ENCODE measurements around the gene SLC9B2. TPM values are rescaled to one million over a fixed set of nuclear protein-coding genes. Genes with fewer than 3 reads are reported as not detected.

The SLC9B2 gene
- total RNA-seq, 2 donors from 2014 or later, result 3.9 to 8.7 TPM

DNA sequence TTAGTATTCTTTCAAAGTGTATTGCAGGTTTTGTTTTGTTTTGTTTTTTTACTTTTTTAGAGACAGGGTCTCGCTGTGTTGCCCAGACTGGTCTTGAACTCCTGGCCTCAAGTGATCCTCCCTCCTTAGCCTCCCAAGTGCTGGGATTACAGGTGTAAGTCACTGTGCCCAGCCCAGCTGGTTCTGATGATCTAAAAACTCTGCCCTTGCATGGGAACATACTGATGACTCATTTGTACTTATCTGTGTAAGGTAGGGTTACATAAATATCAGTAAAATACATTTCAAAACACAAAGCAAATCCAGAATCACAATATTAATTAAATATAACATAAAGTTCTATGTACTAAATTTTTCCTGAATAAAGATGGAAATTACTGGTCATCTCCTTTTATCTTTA, 49.7 kb downstream of the SLC9B2 start:
- Histone ChIP-seq H3K27me3 (replicated peaks; ENCODE audit: insufficient read depth) (no peaks in the 10 kb centered on the region), H3K4me1 (replicated peaks) (no peaks in the 10 kb centered on the region), H3K9me3 (no peaks in the 10 kb centered on the region), H3K27ac (no peak overlapping the region), H3K4me3 (no peak overlapping the region), H3K36me3 (no peaks in the 10 kb centered on the region)
- no peak for DNase-seq (ENCODE audit: low spot score)
- TF ChIP-seq POLR2A (IDR thresholded peaks at IDR 0.05) (no peak), POLR2AphosphoS5 (IDR thresholded peaks at IDR 0.05) (no peak)
- TF ChIP-seq, protein P1, sequence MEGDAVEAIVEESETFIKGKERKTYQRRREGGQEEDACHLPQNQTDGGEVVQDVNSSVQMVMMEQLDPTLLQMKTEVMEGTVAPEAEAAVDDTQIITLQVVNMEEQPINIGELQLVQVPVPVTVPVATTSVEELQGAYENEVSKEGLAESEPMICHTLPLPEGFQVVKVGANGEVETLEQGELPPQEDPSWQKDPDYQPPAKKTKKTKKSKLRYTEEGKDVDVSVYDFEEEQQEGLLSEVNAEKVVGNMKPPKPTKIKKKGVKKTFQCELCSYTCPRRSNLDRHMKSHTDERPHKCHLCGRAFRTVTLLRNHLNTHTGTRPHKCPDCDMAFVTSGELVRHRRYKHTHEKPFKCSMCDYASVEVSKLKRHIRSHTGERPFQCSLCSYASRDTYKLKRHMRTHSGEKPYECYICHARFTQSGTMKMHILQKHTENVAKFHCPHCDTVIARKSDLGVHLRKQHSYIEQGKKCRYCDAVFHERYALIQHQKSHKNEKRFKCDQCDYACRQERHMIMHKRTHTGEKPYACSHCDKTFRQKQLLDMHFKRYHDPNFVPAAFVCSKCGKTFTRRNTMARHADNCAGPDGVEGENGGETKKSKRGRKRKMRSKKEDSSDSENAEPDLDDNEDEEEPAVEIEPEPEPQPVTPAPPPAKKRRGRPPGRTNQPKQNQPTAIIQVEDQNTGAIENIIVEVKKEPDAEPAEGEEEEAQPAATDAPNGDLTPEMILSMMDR (IDR thresholded peaks at IDR 0.05), result no peak
- intact Hi-C loops (cut with DNase I), result no loop called here
- WGBS, result 95% methylated on average over 1 of the region's 1 CpG

GRCh38 chr4:103024996-103025395, 51.6 kb downstream of the SLC9B2 start:
- Histone ChIP-seq H3K4me1 (replicated peaks) (no peaks in the 10 kb centered on the region), H3K36me3 (no peaks in the 10 kb centered on the region), H3K4me3 (no peak overlapping the region), H3K27me3 (replicated peaks; ENCODE audit: insufficient read depth) (no peaks in the 10 kb centered on the region), H3K27ac (no peak overlapping the region), H3K9me3 (no peaks in the 10 kb centered on the region)
- no peak for DNase-seq (ENCODE audit: low spot score)
- intact Hi-C loops (cut with DNase I), result no loop called here
- 97% methylated on average over 3 of the region's 3 CpGs for WGBS
- no peak for TF ChIP-seq POLR2A (IDR thresholded peaks at IDR 0.05)
- TF ChIP-seq, protein P1 (IDR thresholded peaks at IDR 0.05), result no peak
- no peak for TF ChIP-seq POLR2AphosphoS5 (IDR thresholded peaks at IDR 0.05)

GRCh38 chr4:103021120-103021519, 55.4 kb downstream of the SLC9B2 start:
- Histone ChIP-seq H3K27ac (no peak overlapping the region), H3K36me3 (no peaks in the 10 kb centered on the region), H3K4me3 (no peak overlapping the region), H3K4me1 (replicated peaks) (no peaks in the 10 kb centered on the region), H3K27me3 (replicated peaks; ENCODE audit: insufficient read depth) (no peaks in the 10 kb centered on the region), H3K9me3 (no peaks in the 10 kb centered on the region)
- 90% methylated on average over 2 of the region's 2 CpGs for WGBS
- intact Hi-C loops (cut with DNase I), result no loop called here
- TF ChIP-seq, protein P1 (IDR thresholded peaks at IDR 0.05), result no peak
- TF ChIP-seq POLR2AphosphoS5 (IDR thresholded peaks at IDR 0.05) (no peak), POLR2A (IDR thresholded peaks at IDR 0.05) (no peak)
- no peak for DNase-seq (ENCODE audit: low spot score)

- H3K9me3 ChIP-seq, result no peaks in the 10 kb centered on the region
- no peaks in the 10 kb centered on the region for H3K36me3 ChIP-seq
- under 1% methylated on average over 45 of the region's 46 CpGs for WGBS
- TF ChIP-seq POLR2A (IDR thresholded peaks at IDR 0.05) (peak; percentile 72), POLR2AphosphoS5 (IDR thresholded peaks at IDR 0.05) (peak; percentile 98)
- TF ChIP-seq, protein P1 (IDR thresholded peaks at IDR 0.05), result peak in 2 of 4 experiments; percentile 8 to 26
- no peaks in the 10 kb centered on the region for H3K27me3 ChIP-seq (replicated peaks; ENCODE audit: insufficient read depth)
- H3K27ac ChIP-seq, result peak within 1 kb of the TSS; percentile 87 to 88
- intact Hi-C loops (cut with DNase I), result loop anchor here (5.0 to 10.0 kb wide), 4 partner anchors 78 to 675 kb away; partner anchors contain the start of genes BDH2, NFKB1, SLC39A8 and UBE2D3
- H3K4me1 ChIP-seq (replicated peaks), result no peaks in the 10 kb centered on the region
- H3K4me3 ChIP-seq, result peak within 1 kb of the TSS; percentile 29 to 40
- peak; percentile 97 for DNase-seq (ENCODE audit: low spot score)
Measured at GRCh38 chr4:103019308-103020124, 57.0 kb downstream of the SLC9B2 start, which contains the start of gene SLC9B1. Gene SLC9B1, minus strand, starts transcription at chr4:103019705. Its CDS starts 27,994 bp downstream, at chr4:102991711.
